GM18873 (cell line): ENCODE data around the gene TACC3.

Source experiments
- ATAC-seq: cut with Tn5 transposase; IDR thresholded peaks from one replicate; pipeline ENCODE4 v1.9.1; 2021; ENCODE audit warnings: mild to moderate bottlenecking, moderate library complexity, moderate number of reproducible peaks; ENCODE audit not compliant: unreplicated experiment, low FRiP score

Gene TACC3

GRCh38 chr4:1769692-1770091, 48.4 kb downstream of the TACC3 start:
- ATAC-seq = no peak

- ATAC-seq = no peak
These were observed 48.9 kb downstream of the TACC3 start for GRCh38 chr4:1770245-1770644.

GRCh38 chr4:1770791-1771231, 49.5 kb downstream of the TACC3 start:
- no peak for ATAC-seq

- ATAC-seq = no peak
These were observed 50.4 kb downstream of the TACC3 start for GRCh38 chr4:1771555-1772305.

- no peak for ATAC-seq
These were observed 51.7 kb downstream of the TACC3 start for GRCh38 chr4:1772853-1773538.

- no peak for ATAC-seq
These were observed 52.4 kb downstream of the TACC3 start for GRCh38 chr4:1773754-1774153.

- ATAC-seq = no peak
These were observed 54.6 kb downstream of the TACC3 start for GRCh38 chr4:1775731-1776500.

- no peak for ATAC-seq
These were observed 55.3 kb downstream of the TACC3 start for GRCh38 chr4:1776521-1777161.

GRCh38 chr4:1777822-1778641, 56.7 kb downstream of the TACC3 start:
- no peak for ATAC-seq

- ATAC-seq = no peak
These were observed 57.5 kb downstream of the TACC3 start for GRCh38 chr4:1778642-1779392.

GRCh38 chr4:1779588-1780382, 58.5 kb downstream of the TACC3 start:
- ATAC-seq = no peak

- no peak for ATAC-seq
These were observed 59.1 kb downstream of the TACC3 start for GRCh38 chr4:1780435-1780834.

GRCh38 chr4:1783015-1783414, 61.7 kb downstream of the TACC3 start:
- ATAC-seq = no peak

GRCh38 chr4:1783970-1784369, 62.6 kb downstream of the TACC3 start:
- no peak for ATAC-seq

GRCh38 chr4:1784395-1784788, 63.1 kb downstream of the TACC3 start:
- ATAC-seq = no peak

- ATAC-seq = no peak
These were observed 63.7 kb downstream of the TACC3 start for GRCh38 chr4:1784789-1785591.

GRCh38 chr4:1785592-1785991, 64.3 kb downstream of the TACC3 start:
- no peak for ATAC-seq
